Embryonic facial prominence (tissue), 1 donor: ENCODE measurements around the gene RAPGEF6.
"Not testable (repeated sequence)": the region's sequence is repeated elsewhere in the genome, so short reads cannot be mapped to it uniquely, and the experiment has no call there.

Experiments used
- DNase-seq: peaks from one replicate; pipeline ENCODE4 v3.0.0-alpha.2; 2016; ENCODE audit errors: extremely low spot score

RAPGEF6 gene, protein sequence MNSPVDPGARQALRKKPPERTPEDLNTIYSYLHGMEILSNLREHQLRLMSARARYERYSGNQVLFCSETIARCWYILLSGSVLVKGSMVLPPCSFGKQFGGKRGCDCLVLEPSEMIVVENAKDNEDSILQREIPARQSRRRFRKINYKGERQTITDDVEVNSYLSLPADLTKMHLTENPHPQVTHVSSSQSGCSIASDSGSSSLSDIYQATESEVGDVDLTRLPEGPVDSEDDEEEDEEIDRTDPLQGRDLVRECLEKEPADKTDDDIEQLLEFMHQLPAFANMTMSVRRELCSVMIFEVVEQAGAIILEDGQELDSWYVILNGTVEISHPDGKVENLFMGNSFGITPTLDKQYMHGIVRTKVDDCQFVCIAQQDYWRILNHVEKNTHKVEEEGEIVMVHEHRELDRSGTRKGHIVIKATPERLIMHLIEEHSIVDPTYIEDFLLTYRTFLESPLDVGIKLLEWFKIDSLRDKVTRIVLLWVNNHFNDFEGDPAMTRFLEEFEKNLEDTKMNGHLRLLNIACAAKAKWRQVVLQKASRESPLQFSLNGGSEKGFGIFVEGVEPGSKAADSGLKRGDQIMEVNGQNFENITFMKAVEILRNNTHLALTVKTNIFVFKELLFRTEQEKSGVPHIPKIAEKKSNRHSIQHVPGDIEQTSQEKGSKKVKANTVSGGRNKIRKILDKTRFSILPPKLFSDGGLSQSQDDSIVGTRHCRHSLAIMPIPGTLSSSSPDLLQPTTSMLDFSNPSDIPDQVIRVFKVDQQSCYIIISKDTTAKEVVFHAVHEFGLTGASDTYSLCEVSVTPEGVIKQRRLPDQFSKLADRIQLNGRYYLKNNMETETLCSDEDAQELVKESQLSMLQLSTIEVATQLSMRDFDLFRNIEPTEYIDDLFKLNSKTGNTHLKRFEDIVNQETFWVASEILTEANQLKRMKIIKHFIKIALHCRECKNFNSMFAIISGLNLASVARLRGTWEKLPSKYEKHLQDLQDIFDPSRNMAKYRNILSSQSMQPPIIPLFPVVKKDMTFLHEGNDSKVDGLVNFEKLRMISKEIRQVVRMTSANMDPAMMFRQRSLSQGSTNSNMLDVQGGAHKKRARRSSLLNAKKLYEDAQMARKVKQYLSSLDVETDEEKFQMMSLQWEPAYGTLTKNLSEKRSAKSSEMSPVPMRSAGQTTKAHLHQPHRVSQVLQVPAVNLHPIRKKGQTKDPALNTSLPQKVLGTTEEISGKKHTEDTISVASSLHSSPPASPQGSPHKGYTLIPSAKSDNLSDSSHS (N-terminal part only)

DNA sequence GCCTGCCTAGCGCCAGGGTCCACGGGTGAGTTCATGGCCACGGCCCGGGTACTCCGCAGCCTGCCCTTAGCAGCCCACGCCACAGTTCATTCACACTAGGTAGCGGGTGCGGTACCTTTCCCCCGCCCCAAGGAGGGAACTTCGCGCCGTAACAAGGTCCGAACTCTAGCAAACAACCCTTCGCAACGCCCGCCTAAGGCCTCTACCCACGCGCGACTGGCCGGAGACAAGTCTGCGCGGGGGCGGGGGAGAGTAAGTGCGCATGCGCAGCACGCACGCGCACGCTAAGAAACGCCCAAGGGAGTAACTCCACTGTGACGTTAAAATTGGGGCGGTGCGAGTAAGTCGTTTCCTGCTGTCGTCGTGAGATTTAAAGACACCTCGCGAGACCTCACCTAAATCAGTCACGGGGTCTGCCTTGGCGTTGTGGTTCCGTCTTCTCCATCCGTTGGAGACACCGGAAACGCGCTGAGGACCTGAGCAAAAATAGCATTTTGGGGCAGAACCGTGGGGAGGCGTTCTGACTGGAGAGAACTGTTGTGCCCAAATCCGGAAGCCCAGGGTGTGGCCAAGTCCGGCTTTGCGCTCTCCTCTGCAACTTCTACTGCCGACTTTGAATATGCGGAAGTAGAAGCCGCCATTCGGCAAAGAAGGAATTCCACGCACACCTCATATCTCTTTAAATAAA, at the start of gene RAPGEF6:
TSS of gene RAPGEF6 (minus strand) at position 234 of the 688 bp plus-strand sequence. CDS start at position 35, 199 bp downstream.
- peak; percentile 99 for DNase-seq

DNA sequence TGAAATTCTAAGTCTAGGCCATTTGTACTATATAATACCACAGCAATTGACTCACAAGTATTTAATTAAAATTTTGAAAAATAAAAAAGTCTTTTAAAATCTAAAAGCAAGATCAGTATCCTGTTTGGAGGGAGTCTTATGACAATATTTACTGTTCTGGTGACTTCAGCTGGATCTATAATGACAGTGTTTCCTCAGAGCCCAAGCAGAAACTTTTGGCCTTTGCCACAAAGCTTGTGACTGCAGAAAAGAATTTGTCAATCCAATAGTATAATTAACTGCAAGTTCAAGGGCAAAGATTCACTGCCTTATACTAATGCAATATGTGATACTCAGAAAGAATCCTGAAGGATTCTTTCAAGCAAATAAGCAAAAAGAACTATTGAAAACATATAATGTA, 49.6 kb upstream of the RAPGEF6 start:
- DNase-seq: no peak

DNA sequence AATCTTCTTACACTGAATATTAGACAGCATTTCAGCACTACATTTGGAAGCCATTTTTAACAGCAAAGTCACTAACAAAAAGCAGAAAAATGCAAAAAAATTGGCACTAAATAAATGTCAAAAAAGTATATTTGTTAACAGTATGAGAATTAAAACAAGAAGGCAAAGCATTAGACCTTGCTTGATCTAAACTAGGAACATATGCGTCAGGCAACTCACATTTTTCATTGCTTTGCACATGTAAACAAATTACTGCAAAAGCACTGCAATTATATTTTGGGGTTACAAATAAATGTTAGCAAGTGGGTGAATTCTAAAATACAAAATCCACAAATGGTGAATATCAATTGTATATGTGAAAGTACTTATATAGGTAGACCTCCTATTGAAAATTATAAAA, 49.0 kb upstream of the RAPGEF6 start:
- no peak for DNase-seq

DNA sequence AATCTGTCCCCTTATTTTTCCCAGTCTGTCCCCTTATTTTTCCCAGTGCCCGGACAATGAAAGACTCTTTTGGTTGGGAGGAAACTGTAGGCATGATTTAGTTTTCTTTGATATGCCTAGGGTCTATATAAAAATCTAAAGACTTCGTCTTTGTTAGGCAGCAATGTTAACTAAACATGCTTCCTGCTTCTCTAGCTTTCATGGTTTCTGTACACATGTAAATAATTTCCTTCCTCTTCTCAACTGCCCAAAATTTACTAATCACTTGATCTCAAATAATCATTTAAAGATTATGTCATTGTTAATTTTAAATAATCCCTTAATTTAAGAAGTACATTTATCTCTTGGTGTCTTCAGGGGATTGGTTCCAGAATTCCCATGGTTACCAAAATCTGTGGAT, 47.8 kb upstream of the RAPGEF6 start:
- DNase-seq: no peak

DNA sequence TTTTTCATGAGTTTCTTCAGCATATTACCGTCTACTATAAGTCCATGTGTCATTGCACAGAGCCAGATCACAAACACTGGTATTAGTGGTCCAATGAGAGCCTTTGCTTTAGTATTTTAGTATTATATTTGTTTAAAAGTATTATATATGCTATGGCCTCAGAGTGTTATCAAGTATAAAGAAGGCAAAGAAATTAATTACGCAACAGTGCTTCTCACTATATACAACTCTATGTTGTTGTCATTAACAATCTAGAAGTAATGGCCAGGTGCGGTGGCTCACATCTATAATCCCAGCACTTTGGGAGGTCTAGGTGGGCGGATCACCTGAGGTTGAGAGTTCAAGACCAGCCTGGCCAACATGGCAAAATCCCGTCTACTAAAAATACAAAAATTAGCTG, 47.1 kb upstream of the RAPGEF6 start:
- DNase-seq: no peak

DNA sequence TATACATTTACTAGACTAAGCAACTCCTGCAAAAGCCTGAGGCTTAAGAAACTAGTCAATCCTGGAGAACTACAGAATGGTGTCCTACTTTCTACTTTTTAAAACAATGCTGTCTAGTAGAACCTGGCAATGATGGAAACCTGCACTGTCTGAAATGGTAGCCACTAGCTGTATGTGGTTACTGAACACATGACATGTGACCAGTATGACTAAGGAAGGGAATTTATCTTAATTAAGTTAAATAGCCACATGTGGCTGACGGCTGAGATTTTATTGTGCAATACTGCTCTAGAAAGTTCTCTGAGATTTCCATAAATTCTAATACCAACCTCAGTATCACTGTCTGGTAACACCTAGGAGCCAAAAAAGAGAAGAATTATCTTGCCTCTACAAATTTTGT, 44.9 kb upstream of the RAPGEF6 start:
- DNase-seq: no peak

DNA sequence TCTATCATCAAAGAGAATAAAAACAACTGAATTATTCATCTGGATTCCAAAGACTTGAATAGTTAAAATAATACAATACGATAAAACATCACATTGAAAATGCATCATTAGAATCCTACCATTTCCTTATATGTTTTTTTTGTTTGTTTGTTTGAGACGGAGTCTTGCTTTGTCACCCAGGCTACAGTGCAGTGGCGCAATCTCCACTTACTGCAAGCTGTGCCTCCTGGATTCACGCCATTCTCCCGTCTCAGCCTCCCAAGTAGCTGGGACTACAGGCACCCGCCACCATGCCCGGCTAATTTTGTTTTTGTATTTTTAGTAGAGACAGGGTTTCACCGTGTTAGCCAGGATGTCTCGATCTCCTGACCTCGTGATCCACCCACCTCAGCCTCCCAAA, 43.2 kb upstream of the RAPGEF6 start:
- not testable (repeated sequence) for DNase-seq

DNA sequence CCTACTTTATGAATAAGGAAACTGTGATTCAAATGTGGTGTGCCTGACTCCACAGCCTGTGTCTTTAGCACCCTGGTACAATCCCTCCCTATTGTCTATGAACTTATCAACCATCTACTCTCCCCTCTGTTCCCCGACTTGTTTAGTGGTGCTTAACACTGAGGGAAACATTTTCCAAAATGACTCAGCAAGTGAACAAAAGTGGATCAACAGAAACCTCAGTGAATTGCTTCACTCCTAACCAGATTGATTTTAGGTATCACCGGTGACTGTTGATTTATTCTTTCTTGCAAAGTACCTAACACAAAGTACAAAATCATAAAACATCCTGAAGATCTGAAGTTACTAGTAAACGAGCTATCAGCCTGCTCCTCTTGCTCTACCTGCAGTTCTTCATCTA, 42.1 kb upstream of the RAPGEF6 start:
- DNase-seq: no peak

DNA sequence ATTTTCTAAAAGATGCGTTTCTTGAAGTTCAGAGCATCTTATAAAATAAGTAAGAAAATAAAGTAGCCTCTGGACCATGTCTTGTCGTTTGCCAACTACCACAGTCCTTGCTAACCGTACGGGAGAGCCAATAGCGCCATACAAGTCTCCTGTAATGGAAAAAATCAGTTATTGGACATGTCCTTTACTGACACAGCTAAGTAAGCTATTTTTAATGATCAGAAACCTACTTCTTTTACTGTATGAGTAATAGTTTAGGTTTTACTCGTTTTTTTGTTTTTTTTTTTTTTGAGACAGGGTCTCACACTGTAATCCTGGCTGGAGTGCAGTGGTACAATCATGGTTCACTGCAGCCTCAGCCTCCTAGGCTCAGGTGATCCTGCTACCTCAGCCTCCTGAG, 37.7 kb upstream of the RAPGEF6 start:
- no peak for DNase-seq

DNA sequence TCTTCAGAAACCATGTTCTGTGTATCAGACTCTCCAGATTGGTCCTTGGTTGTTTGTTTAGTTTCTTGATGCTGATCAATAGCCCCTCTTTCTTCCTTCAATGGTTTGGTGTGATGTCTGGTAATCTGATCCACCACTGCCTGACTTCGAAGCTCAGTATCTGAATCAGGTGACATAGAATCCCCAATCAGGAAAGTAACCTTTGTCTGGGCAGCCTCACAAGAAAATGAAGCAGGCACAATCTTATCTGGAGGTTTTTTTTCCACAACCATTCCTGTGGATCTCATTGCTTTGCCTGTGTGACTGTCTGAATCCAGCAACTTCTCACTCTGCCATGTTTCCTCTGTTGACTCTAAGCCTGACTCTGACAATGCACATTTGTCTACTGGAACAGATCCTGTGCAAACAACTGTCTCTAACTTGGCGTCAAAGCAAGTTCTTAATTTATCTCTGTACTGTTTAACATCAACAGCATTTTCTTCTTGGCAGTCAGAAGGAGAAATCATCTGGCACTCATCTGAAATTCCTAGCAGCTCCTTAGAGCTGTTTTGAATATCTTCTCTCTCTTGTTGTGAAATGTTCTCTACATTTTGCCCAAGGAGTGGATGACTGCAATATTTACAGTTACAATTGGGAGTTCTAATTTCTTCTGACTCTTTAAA, 37.1 kb upstream of the RAPGEF6 start:
- no peak for DNase-seq

DNA sequence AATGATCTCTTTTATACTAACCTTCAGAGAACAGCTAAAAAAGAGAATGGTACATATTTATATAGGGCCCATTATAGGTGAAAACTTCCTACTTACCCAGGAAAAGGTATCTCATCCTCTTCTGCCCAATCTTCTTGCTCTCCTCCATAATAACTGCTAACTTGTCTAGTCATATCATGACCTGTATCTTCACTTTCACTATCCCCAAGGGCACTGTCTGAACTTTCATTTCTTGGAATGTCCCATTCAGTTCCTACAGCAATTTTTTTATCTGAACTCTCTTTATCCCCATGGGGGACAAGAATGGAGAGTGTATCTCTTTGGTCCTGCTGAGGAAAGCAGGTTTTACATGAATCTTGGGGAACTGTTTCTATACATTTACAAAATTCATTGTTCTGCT, 36.4 kb upstream of the RAPGEF6 start:
- no peak for DNase-seq

DNA sequence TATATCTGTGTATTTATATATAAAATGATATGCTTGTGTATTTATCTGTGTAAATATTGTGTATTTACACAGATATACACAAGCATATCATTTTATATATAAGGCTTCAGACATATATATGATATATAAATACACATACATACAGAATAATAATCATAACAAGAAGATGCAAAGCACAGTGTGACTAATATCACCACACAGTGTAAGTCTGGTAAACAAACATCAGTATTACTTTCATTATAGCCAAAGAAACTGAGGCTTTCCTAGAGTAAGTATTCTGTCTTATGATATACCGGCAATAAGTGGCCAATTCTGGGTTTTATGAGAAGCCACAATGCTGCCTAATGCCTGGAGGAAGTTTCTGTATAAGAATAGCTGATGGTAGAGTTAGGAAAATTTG, 29.9 kb upstream of the RAPGEF6 start:
- DNase-seq: no peak

DNA sequence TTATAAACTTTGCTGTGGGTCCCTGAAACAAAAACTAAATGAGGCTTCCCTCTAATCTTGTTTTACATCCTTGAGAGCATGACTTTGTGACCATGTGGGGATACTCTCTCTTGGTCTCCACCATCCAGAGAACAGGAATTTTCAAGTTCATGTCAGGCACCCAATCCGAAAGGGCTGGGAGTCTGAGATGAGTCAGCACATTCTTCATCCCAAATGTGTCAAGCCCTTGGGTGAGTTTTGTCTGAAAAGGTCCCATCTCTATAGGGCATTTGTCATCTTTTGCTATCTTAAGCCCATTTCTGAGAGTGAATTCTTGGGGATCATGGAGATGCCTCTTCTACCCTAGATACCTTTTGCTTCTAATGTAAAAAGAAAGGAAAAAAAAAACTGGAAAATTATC, 26.9 kb upstream of the RAPGEF6 start:
- no peak for DNase-seq

DNA sequence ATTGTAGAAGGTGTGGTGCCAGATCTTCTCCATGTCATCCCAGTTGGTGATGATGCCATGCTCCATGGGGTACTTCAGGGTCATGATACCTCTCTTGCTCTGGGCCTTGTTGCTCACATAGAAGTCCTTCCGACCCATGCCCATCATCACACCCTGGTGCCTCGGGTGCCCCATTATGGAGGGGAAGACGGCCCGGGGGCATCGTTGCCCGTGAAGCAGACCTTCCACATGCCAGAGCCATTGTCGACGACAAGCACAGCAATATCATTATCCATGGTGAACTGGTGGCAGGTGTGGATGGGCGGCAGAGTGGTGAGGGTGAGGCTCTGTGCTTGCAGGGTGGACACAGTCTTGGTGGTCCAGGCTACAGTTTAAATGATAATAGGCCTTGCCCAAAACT, 24.8 kb upstream of the RAPGEF6 start:
- DNase-seq: no peak

DNA sequence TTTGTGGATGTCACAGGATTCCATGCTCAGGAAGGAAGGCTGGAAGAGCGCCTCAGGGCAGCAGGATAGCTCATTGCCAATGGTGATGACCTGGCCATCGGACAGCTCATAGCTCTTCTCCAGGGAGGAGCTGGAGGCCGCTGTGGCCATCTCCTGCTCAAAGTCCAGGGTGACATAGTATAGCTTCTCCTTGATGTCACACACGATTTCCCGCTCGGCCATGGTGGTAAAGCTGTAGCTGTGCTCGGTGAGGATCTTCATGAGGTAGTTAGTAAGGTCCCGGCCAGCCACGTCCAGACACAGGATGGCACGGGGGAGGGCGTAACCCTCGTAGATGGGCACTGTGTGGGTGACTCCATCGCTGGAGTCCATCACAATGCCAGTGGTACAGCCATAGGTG, 24.3 kb upstream of the RAPGEF6 start:
- no peak for DNase-seq

DNA sequence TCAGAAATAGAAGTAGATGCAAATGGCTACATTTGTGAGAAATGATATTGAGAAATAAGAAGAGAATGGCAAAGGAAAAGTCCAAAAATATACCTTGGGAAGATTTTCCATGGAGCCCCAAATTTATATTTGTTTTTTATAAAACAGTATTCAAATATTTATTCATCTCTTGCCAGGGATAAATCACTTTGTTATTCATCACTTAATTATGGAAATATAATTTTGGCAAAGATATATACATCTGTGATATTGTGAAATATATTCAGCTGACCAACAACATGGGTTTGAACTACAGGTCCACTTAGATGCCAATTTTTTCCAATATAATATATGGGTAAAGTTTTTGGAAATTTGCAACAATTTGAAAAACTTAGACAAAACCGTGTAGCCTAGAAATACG, 19.7 kb upstream of the RAPGEF6 start:
- DNase-seq: no peak

DNA sequence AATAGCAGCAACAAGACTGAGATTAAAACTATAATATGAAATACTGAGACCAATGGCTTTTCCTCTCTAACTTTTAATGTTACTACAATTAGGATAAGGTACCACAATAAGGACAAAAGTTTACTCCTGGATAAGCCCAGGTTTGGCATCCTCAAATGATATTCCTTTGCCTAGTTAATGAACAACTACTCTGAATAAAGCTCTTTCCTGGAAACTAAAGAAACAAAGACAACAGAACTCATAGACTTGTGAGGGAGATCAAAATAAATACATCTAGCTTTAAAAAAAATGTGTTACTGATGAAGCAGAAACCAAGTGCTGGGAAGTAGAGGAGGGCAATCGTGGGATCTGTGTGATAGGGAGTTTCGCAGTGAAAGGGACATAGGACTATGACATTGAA, 19.3 kb upstream of the RAPGEF6 start:
- DNase-seq: no peak

DNA sequence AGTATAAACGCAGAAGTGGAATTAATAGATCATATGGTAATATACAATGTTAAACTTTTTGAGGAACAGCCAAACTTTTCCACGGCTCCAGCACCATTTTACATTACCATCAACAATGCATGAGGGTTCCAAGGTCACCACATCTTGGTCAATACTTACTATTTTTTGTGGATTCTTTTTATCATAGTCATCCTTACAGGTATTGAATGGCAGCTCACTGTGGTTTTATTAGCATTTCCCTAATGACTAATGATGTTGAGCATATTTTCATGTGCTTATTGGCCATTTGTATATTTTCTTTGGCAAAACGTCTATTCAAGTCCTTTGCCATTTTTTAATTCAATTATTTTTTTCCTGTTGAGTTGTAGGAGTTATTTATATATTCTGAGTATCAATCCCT, 14.1 kb upstream of the RAPGEF6 start:
- no peak for DNase-seq

DNA sequence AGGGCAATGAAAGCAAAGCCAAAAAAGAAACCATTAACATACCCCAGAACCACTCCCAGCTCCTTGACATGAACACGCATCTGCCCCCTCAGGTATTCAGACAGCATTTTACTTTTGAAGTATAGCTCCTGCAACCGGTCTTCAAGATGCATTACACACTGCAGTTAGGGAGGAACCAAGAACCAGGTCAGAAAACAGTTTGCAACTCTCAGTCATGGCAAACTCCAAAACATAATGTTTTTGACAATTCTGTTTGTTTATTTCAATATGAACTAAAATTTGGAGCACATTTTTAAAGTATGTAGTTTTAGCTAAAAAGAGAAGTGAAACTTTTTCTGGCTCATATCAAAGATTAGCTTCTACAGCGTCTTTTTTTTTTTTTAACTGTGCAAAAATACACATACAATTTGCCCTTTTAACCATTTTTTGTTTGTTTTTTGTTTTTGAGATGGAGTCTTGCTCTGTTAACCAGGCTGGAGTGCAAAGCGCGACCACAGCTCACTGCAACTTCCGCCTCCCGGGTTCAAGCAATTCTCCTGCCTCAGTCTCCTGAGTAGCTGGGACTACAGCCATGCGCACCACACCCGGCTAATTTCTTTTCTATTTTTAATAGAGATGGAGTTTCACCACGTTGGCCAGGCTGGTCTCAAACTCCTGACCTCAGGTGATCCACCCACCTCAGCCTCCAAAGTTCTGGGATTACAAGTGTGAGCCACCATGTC, 12.2 kb upstream of the RAPGEF6 start:
- DNase-seq: no peak

DNA sequence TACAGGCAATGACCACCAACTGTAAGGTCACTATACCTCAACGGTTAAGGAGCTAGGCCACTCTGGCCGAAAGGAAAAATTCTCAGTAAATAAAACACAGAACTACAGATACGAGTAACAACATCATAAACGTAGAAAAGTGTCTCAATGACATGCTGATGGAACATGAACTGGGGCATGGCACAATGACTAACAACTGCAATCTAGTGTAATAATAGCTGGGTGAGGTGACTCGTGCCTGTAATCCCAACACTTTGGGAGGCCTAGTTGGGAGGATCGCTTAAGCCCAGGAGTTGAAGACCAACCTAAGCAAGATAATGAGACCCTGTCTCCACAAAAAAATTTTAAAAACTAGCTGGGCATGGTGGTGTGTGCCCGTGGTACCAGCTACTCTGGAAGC, 9.8 kb upstream of the RAPGEF6 start:
- DNase-seq: no peak
